NCI-H2107 (cell line): ENCODE data around the gene DPP6.

ENCODE experiments used
- DNase-seq: peaks from one replicate; lab custom pipeline; 2025; lab: John Stamatoyannopoulos, UW

DPP6 gene

GRCh38 chr7:154880513-154880912, 828.3 kb downstream of the DPP6 start:
- DNase-seq = no peak

GRCh38 chr7:154881026-154881425, 828.8 kb downstream of the DPP6 start:
- no peak for DNase-seq

- DNase-seq = no peak
Observed at GRCh38 chr7:154881526-154881925, 829.3 kb downstream of the DPP6 start.

GRCh38 chr7:154882931-154883474, 830.8 kb downstream of the DPP6 start:
- no peak for DNase-seq

- no peak for DNase-seq
Observed at GRCh38 chr7:154884348-154884920, 832.2 kb downstream of the DPP6 start.

- no peak for DNase-seq
Observed at GRCh38 chr7:154886591-154886990, 834.4 kb downstream of the DPP6 start.

- DNase-seq = no peak
Observed at GRCh38 chr7:154888690-154889089, 836.5 kb downstream of the DPP6 start.

- no peak for DNase-seq
Observed at GRCh38 chr7:154892459-154892858, 840.3 kb downstream of the DPP6 start.

- DNase-seq = no peak
Observed at GRCh38 chr7:154896076-154896475, 843.9 kb downstream of the DPP6 start.

- no peak for DNase-seq
Observed at GRCh38 chr7:154898973-154899855, 847.0 kb downstream of the DPP6 start.

- DNase-seq = no peak
Observed at GRCh38 chr7:154899862-154900261, 847.7 kb downstream of the DPP6 start.

GRCh38 chr7:154902600-154903082, 850.4 kb downstream of the DPP6 start:
- no peak for DNase-seq

- DNase-seq = no peak
Observed at GRCh38 chr7:154903083-154903731, 851.0 kb downstream of the DPP6 start.

GRCh38 chr7:154905146-154905545, 852.9 kb downstream of the DPP6 start:
- no peak for DNase-seq

GRCh38 chr7:154905615-154906014, 853.4 kb downstream of the DPP6 start:
- no peak for DNase-seq

- DNase-seq = no peak
Observed at GRCh38 chr7:154906201-154906600, 854.0 kb downstream of the DPP6 start.

GRCh38 chr7:154906736-154907355, 854.6 kb downstream of the DPP6 start:
- DNase-seq = no peak

GRCh38 chr7:154907651-154908620, 855.7 kb downstream of the DPP6 start:
- DNase-seq = no peak

GRCh38 chr7:154909241-154910105, 857.3 kb downstream of the DPP6 start:
- DNase-seq = no peak

GRCh38 chr7:154910125-154910524, 857.9 kb downstream of the DPP6 start:
- DNase-seq = no peak
